ENCODE measurements around the gene SLC9A7. TPM values are rescaled to one million over a fixed set of nuclear protein-coding genes. Genes with fewer than 3 reads are reported as not detected.

Gene SLC9A7
- total RNA-seq, 1 donor from 2014 or later = 1.4 TPM

DNA sequence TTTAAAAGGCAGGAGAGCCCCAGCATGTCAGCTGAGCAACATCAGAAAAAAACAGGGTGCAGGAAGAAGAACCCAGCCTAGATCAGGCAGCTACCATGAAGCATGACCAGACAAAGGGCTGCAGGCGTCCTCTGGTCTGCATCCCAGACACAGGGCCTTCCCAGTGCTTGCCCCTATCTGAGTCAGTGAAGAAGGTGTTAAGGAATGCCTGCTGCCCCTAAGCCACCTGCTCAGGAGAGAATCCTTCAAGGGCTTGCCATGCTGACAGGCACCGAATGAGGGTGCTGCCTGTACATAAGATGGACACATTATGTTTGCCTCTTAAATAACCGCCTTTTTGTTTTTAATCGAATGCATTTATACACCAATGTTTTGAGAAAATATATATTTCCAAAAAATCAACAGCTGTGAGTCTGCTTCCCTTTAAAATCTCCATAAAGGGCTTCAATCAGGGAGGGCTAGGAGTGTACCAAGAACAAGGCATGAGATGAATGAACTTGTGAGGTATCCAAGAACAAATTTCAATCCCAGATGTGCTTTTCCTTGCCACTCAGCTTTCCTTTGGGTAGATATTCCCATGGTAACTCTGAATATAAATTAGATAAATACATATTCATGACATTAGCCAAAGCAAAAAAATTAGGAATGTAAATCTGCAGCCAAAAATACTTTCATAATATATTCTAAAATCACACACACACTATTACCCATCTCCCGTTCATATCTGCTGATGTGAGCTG is 85.1 kb downstream of the SLC9A7 start:
- Mint-ChIP-seq H3K4me3 (ENCODE audit: unreplicated experiment) (no peak overlapping the region), H3K36me3 (ENCODE audit: unreplicated experiment) (no peaks in the 10 kb centered on the region), H3K27me3 (ENCODE audit: unreplicated experiment) (no peaks in the 10 kb centered on the region), H3K27ac (ENCODE audit: unreplicated experiment) (no peak overlapping the region), H3K4me1 (ENCODE audit: unreplicated experiment) (no peaks in the 10 kb centered on the region), H3K9me3 (ENCODE audit: unreplicated experiment) (no peaks in the 10 kb centered on the region)
- TF ChIP-seq, protein P1, sequence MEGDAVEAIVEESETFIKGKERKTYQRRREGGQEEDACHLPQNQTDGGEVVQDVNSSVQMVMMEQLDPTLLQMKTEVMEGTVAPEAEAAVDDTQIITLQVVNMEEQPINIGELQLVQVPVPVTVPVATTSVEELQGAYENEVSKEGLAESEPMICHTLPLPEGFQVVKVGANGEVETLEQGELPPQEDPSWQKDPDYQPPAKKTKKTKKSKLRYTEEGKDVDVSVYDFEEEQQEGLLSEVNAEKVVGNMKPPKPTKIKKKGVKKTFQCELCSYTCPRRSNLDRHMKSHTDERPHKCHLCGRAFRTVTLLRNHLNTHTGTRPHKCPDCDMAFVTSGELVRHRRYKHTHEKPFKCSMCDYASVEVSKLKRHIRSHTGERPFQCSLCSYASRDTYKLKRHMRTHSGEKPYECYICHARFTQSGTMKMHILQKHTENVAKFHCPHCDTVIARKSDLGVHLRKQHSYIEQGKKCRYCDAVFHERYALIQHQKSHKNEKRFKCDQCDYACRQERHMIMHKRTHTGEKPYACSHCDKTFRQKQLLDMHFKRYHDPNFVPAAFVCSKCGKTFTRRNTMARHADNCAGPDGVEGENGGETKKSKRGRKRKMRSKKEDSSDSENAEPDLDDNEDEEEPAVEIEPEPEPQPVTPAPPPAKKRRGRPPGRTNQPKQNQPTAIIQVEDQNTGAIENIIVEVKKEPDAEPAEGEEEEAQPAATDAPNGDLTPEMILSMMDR (IDR thresholded peaks at IDR 0.05) = no peak
- DNase-seq (ENCODE audit: extremely low spot score, unreplicated experiment) = no peak

DNA sequence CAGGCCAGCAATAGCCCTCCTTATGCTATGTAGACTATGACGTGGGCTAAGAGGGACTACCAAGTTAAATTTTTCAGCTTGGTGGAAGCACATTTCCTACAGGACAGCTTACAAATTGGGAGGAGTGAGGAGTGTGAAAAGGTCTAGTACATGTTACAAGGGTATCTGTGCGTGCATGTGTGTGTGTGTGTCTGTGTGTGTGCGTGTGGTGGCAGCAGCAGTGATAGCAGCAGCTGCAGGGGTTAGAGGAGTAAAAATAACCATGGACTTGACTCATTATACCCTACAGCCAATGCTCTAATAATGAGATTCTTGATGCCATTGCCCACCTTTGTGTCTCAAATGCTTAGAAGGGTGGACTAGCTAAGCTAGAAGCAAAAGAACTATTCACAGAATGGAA is 88.6 kb downstream of the SLC9A7 start:
- no peaks in the 10 kb centered on the region for H3K36me3 Mint-ChIP-seq (ENCODE audit: unreplicated experiment)
- no peak for DNase-seq (ENCODE audit: extremely low spot score, unreplicated experiment)
- no peaks in the 10 kb centered on the region for H3K27me3 Mint-ChIP-seq (ENCODE audit: unreplicated experiment)
- peaks cover 8% of the 10 kb centered on the region for H3K4me1 Mint-ChIP-seq (ENCODE audit: unreplicated experiment)
- H3K9me3 Mint-ChIP-seq (ENCODE audit: unreplicated experiment) = no peaks in the 10 kb centered on the region
- no peak overlapping the region for H3K27ac Mint-ChIP-seq (ENCODE audit: unreplicated experiment)
- TF ChIP-seq, protein P1 (IDR thresholded peaks at IDR 0.05) = no peak
- no peak overlapping the region for H3K4me3 Mint-ChIP-seq (ENCODE audit: unreplicated experiment)

- no peak overlapping the region for H3K4me3 Mint-ChIP-seq (ENCODE audit: unreplicated experiment)
- TF ChIP-seq, protein P1 (IDR thresholded peaks at IDR 0.05) = no peak
- DNase-seq (ENCODE audit: extremely low spot score, unreplicated experiment) = no peak
- peak overlapping the region; percentile 62 for H3K27ac Mint-ChIP-seq (ENCODE audit: unreplicated experiment)
- H3K36me3 Mint-ChIP-seq (ENCODE audit: unreplicated experiment) = no peaks in the 10 kb centered on the region
- H3K27me3 Mint-ChIP-seq (ENCODE audit: unreplicated experiment) = no peaks in the 10 kb centered on the region
- peaks cover 8% of the 10 kb centered on the region for H3K4me1 Mint-ChIP-seq (ENCODE audit: unreplicated experiment)
- peaks cover 4% of the 10 kb centered on the region for H3K9me3 Mint-ChIP-seq (ENCODE audit: unreplicated experiment)
These were observed 92.1 kb downstream of the SLC9A7 start for GRCh38 chrX:46666831-46667230.

GRCh38 chrX:46665232-46666152 is 93.4 kb downstream of the SLC9A7 start:
- H3K27ac Mint-ChIP-seq (ENCODE audit: unreplicated experiment) = no peak overlapping the region
- peaks cover 8% of the 10 kb centered on the region for H3K4me1 Mint-ChIP-seq (ENCODE audit: unreplicated experiment)
- DNase-seq (ENCODE audit: extremely low spot score, unreplicated experiment) = no peak
- peaks cover 4% of the 10 kb centered on the region for H3K9me3 Mint-ChIP-seq (ENCODE audit: unreplicated experiment)
- no peaks in the 10 kb centered on the region for H3K36me3 Mint-ChIP-seq (ENCODE audit: unreplicated experiment)
- TF ChIP-seq, protein P1 (IDR thresholded peaks at IDR 0.05) = no peak
- H3K4me3 Mint-ChIP-seq (ENCODE audit: unreplicated experiment) = no peak overlapping the region
- no peaks in the 10 kb centered on the region for H3K27me3 Mint-ChIP-seq (ENCODE audit: unreplicated experiment)
